Esophagus squamous epithelium (tissue), 4 donors: ENCODE data around the gene APOC3.

Source experiments
- POLR2A ChIP-seq, 4 donors: fragments of 450-650 bp; IDR thresholded peaks; one replicate each; pipeline ENCODE4 v1.6.1; 2017; ENCODE audit warnings: antibody characterized with exemption in 4 of 4, mild to moderate bottlenecking in 4 of 4, moderate library complexity in 3 of 4
- TF ChIP-seq, protein P1 (sequence below), 6 experiments: fragments of 450-650 bp in 4 of 6; fragments of 200-600 bp in 2 of 6; sonication (generic) in 2 of 6; IDR thresholded peaks; one replicate each; pipeline ENCODE4 v1.5.1; 2016 to 2019; ENCODE audit warnings: antibody characterized with exemption in 6 of 6, mild to moderate bottlenecking in 4 of 6, moderate library complexity in 4 of 6

DNA sequence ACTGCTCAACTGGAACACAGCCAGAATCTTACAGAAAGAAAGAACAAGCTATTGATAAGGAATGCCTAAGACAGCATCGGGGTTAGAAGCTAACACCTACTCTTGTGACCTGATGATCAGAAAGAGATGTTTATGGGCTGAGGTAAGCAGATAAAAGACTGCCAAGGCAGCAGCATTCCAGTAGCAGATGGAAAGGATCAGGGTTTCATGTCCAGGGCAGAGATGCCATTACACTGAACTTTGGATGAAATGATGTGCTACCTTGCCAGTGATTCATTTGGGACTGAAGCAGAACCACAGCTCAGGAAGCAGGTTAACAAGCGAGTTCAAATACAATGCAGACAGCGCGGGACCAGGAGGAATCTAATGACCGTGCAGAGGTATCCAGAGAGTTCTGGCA is 34.8 kb downstream of the APOC3 start:
- TF ChIP-seq, protein P1, sequence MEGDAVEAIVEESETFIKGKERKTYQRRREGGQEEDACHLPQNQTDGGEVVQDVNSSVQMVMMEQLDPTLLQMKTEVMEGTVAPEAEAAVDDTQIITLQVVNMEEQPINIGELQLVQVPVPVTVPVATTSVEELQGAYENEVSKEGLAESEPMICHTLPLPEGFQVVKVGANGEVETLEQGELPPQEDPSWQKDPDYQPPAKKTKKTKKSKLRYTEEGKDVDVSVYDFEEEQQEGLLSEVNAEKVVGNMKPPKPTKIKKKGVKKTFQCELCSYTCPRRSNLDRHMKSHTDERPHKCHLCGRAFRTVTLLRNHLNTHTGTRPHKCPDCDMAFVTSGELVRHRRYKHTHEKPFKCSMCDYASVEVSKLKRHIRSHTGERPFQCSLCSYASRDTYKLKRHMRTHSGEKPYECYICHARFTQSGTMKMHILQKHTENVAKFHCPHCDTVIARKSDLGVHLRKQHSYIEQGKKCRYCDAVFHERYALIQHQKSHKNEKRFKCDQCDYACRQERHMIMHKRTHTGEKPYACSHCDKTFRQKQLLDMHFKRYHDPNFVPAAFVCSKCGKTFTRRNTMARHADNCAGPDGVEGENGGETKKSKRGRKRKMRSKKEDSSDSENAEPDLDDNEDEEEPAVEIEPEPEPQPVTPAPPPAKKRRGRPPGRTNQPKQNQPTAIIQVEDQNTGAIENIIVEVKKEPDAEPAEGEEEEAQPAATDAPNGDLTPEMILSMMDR (IDR thresholded peaks at IDR 0.05): no peak
- TF ChIP-seq POLR2A (IDR thresholded peaks at IDR 0.05): no peak
